ENCODE data around the gene TNFRSF19.

Gene TNFRSF19

DNA sequence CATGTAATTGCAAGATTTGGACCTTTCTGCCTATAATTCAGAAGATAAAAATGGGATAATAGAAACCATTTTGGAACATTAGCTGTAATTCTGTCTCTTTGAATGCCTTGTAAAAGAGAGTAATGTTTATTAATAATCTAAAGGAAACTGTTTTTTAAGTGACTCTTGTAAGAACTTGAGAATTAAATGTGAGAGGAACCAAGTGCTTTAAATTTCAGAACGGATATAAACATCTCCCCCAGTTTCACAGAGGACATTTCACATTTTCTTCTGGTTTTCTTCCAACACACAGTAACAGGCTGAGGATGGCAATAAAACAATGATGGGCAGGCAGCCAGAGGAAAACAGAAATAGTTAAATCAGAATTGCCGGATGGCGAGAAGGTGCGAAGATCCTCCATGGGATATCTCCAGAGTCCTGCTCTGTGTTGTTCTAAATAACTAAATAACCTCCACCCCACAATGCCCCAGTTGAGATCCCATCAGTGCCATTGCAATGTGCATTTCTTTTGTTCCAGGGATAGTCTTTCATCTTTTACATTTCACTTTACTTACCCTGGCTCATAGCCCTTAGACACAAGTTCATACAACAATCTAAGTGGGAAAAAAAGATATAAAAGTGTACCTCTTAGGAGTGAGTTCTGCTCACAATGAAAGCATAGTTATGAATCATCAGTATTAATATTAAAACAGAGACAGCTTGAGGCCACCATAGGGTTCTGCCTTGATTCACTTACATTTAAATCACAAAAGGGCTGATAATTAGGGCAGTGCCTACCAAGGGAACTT is 73.3 kb downstream of the TNFRSF19 start:
- in situ Hi-C loops (cut with HindIII; ENCODE audit: low pct_unique_long_range_greater_than_20kb, low sequenced_read_pairs): no loop called here
- no peak for TF ChIP-seq JUND (IDR thresholded peaks at IDR 0.05; ENCODE audit: low read depth)
- no peak for DNase-seq (ENCODE audit: low read depth in 1 of 2, low spot score in 1 of 2)

GRCh38 chr13:23644126-23644419 is 73.9 kb downstream of the TNFRSF19 start:
- in situ Hi-C loops (cut with HindIII; ENCODE audit: low pct_unique_long_range_greater_than_20kb, low sequenced_read_pairs): no loop called here
- TF ChIP-seq JUND (IDR thresholded peaks at IDR 0.05; ENCODE audit: low read depth): no peak
- DNase-seq (ENCODE audit: low read depth in 1 of 2, low spot score in 1 of 2): no peak

DNA sequence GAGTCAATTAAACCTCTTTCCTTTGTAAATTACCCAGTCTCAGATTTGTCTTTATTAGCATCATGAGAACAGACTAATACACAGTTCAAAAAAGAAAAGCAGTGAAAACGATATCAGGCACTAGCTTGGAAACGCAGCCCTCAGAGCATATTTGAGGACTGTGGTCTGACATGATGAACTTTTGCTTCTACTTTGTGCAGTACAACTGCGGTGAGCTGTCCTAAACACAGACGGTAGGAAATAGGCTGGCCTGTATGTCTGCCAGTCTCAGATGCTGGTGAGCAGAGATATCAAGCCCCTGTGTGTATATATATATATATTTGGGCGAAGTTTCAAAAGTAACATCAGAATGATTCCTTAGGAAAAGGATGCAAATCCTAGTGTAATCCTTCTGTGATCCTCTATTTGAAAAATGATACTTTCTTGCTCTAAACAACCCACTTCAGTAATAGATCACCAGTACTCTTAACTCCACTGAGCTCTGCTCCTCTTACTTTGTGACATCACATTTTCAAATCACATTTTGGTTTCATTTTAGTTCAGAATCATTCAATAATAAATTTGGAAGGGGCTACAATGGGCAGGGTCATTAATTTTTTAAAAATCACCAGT is 74.4 kb downstream of the TNFRSF19 start:
- no peak for DNase-seq (ENCODE audit: low read depth in 1 of 2, low spot score in 1 of 2)
- TF ChIP-seq JUND (IDR thresholded peaks at IDR 0.05; ENCODE audit: low read depth): no peak
- in situ Hi-C loops (cut with HindIII; ENCODE audit: low pct_unique_long_range_greater_than_20kb, low sequenced_read_pairs): no loop called here

DNA sequence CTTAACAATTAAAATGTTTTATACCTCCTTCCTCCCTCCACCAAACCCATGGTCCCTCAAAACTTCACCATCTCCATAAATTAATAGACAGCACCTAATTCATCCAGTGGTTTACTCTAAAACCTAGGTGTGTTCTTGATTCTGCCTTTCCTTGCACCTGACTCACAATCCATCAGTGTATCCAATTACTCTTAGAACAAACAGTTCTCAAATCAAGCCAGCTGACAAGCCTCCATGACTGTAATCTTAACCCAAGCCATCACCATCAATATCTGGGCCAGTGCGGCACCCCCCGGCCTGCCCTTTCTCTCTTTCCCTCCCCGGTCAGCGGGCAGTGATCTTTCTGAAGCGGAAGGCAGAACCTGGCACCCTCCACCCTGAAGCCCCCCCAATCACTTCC is 75.6 kb downstream of the TNFRSF19 start:
- DNase-seq (ENCODE audit: low read depth in 1 of 2, low spot score in 1 of 2): no peak
- in situ Hi-C loops (cut with HindIII; ENCODE audit: low pct_unique_long_range_greater_than_20kb, low sequenced_read_pairs): no loop called here
- no peak for TF ChIP-seq JUND (IDR thresholded peaks at IDR 0.05; ENCODE audit: low read depth)

DNA sequence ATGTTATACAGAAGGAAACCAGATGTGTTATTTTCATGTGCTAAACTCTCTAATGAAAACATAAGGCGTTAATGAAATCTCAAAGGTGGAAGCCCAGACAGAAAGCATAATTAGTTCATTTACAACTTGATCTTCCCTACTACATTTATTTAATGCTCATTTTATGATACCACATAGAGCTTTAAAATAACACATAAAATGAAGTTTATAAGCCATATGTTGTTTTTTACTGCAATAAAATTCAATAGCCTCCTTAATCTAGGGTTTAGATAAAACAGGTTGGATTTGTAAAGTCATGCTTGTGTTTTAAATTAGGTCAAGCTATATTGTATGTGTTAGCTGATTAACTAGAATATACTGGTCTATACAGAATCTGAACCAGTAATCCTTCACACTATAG is 81.2 kb downstream of the TNFRSF19 start:
- DNase-seq (ENCODE audit: low read depth in 1 of 2, low spot score in 1 of 2): no peak
- TF ChIP-seq JUND (IDR thresholded peaks at IDR 0.05; ENCODE audit: low read depth): no peak
- in situ Hi-C loops (cut with HindIII; ENCODE audit: low pct_unique_long_range_greater_than_20kb, low sequenced_read_pairs): no loop called here

- in situ Hi-C loops (cut with HindIII; ENCODE audit: low pct_unique_long_range_greater_than_20kb, low sequenced_read_pairs): no loop called here
- no peak for TF ChIP-seq JUND (IDR thresholded peaks at IDR 0.05; ENCODE audit: low read depth)
- DNase-seq (ENCODE audit: low read depth in 1 of 2, low spot score in 1 of 2): no peak
These were observed 81.7 kb downstream of the TNFRSF19 start for GRCh38 chr13:23651887-23652286.

GRCh38 chr13:23652909-23653726 is 82.9 kb downstream of the TNFRSF19 start:
- no peak for TF ChIP-seq JUND (IDR thresholded peaks at IDR 0.05; ENCODE audit: low read depth)
- in situ Hi-C loops (cut with HindIII; ENCODE audit: low pct_unique_long_range_greater_than_20kb, low sequenced_read_pairs): no loop called here
- DNase-seq (ENCODE audit: low read depth in 1 of 2, low spot score in 1 of 2): no peak

GRCh38 chr13:23654111-23655110 is 84.2 kb downstream of the TNFRSF19 start:
- no peak for DNase-seq (ENCODE audit: low read depth in 1 of 2, low spot score in 1 of 2)
- in situ Hi-C loops (cut with HindIII; ENCODE audit: low pct_unique_long_range_greater_than_20kb, low sequenced_read_pairs): no loop called here
- TF ChIP-seq JUND (IDR thresholded peaks at IDR 0.05; ENCODE audit: low read depth): no peak

DNA sequence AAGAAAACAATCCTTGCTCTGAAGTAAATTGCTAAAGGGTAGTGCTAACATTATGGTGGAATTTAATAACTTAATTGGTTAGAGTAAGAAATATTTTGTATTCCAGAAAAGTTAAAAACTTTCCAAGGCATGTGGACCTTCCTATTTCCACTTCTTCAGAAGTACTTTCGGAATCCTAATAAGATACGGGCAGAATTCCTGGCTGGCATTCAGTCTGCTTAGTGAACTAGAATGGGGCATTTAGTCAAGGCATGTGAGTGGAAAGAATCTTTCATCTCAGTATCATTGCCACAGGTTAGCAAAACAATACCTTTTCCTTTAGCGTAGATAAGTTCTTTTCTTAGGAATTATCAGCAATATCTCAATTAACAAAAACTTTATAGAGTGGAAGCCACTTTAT is 85.1 kb downstream of the TNFRSF19 start:
- TF ChIP-seq JUND (IDR thresholded peaks at IDR 0.05; ENCODE audit: low read depth): no peak
- no peak for DNase-seq (ENCODE audit: low read depth in 1 of 2, low spot score in 1 of 2)
- in situ Hi-C loops (cut with HindIII; ENCODE audit: low pct_unique_long_range_greater_than_20kb, low sequenced_read_pairs): no loop called here

GRCh38 chr13:23656637-23657371 is 86.6 kb downstream of the TNFRSF19 start:
- no peak for DNase-seq (ENCODE audit: low read depth in 1 of 2, low spot score in 1 of 2)
- in situ Hi-C loops (cut with HindIII; ENCODE audit: low pct_unique_long_range_greater_than_20kb, low sequenced_read_pairs): no loop called here
- TF ChIP-seq JUND (IDR thresholded peaks at IDR 0.05; ENCODE audit: low read depth): no peak

DNA sequence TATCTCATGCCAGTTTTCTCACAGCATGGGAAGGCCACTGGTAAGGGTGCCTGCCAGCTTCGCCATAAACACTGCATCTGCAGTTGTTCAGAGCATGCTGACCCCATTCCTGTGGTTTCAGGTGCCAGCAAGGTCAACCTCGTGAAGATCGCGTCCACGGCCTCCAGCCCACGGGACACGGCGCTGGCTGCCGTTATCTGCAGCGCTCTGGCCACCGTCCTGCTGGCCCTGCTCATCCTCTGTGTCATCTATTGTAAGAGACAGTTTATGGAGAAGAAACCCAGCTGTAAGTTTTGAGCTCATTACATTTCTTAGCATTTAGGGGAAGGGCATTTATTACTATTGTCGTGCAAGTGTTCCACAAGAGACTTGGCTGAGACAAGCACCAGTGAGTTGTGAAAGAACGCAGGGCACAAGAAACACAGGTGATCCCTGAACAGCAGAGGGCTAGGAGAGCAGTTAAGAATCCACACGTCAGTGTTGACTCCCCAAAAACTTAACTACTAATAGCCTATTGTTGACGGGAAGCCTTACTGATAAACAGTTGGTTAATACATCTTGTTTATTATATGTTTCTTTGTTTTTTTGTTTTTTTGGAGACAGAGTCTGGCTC is 88.8 kb downstream of the TNFRSF19 start:
- TF ChIP-seq JUND (IDR thresholded peaks at IDR 0.05; ENCODE audit: low read depth): no peak
- DNase-seq (ENCODE audit: low read depth in 1 of 2, low spot score in 1 of 2): no peak
- in situ Hi-C loops (cut with HindIII; ENCODE audit: low pct_unique_long_range_greater_than_20kb, low sequenced_read_pairs): no loop called here

Measured in T47D (cell line).